T-cell (primary cell): ENCODE data around the gene FTH1. TPM values are rescaled to one million over a fixed set of nuclear protein-coding genes. Genes with fewer than 3 reads are reported as not detected.
A peak's percentile ranks its signal among the peaks of the same experiment; 100 is the strongest.

Experiments
- ATAC-seq, 4 experiments: fragments of 200-7000 bp in 3 of 4; fragments of 150-1000 bp in 1 of 4; cut with Tn5 transposase; replicated peaks in 1 of 4; 1 replicate in 3 of 4; 2 replicates in 1 of 4; pipeline ENCODE4 v1.10.0; 2021; ENCODE audit warnings: moderate library complexity in 3 of 4, mild to moderate bottlenecking in 2 of 4, moderate number of reproducible peaks in 1 of 4
- CTCF ChIA-PET, 2 donors: fragments of 300-600 bp; sonication (Branson Sonifier 250); formaldehyde crosslinking; loops; one replicate each; lab custom pipeline; 2022; ENCODE audit warnings: antibody characterized with exemption in 2 of 2; lab: Charles Lee
- POLR2A ChIA-PET, 2 donors: fragments of 300-600 bp; sonication (Branson Sonifier 250); formaldehyde crosslinking; loops; one replicate each; lab custom pipeline; 2022; ENCODE audit warnings: antibody characterized with exemption in 2 of 2; lab: Charles Lee
- DNase-seq, 35 experiments: peaks; one replicate each; pipeline versions ENCODE4 v3.0.0 to v3.0.0-alpha.2; 2013 to 2023
- H3K27ac ChIP-seq: one replicate; pipeline ENCODE4 v1.5.1; 2013; ENCODE audit warnings: low read length
- H3K27me3 ChIP-seq, 2 experiments: replicated peaks in 1 of 2; 1 replicate in 1 of 2; 2 replicates in 1 of 2; pipeline versions ENCODE4 v1.6.1 to v1.7.0; 2013; ENCODE audit warnings: low read length in 1 of 2, mixed read lengths in 1 of 2; ENCODE audit not compliant: control insufficient read depth in 2 of 2, insufficient read depth in 2 of 2; ENCODE audit errors: extremely low read depth in 1 of 2
- H3K36me3 ChIP-seq, 2 donors: 1 replicate in 1 of 2; 2 replicates in 1 of 2; pipeline versions ENCODE4 v1.6.1 to v1.7.0; 2013; ENCODE audit warnings: low read length in 1 of 2; ENCODE audit not compliant: control insufficient read depth in 2 of 2, insufficient read depth in 1 of 2; ENCODE audit errors: extremely low read depth in 1 of 2
- H3K4me1 ChIP-seq, 2 experiments: 1 replicate in 1 of 2; 2 replicates in 1 of 2; pipeline versions ENCODE4 v1.6.1 to v1.7.0; 2013; ENCODE audit warnings: low read length in 2 of 2, mixed read lengths in 1 of 2; ENCODE audit not compliant: insufficient read depth in 2 of 2, control insufficient read depth in 1 of 2; ENCODE audit errors: extremely low read depth in 1 of 2
- H3K4me3 ChIP-seq, 2 donors: 1 replicate in 1 of 2; 2 replicates in 1 of 2; pipeline versions ENCODE4 v1.5.1 to v1.7.0; 2013; ENCODE audit warnings: mild to moderate bottlenecking in 2 of 2, low read length in 1 of 2, moderate library complexity in 1 of 2; ENCODE audit not compliant: control insufficient read depth in 1 of 2; ENCODE audit errors: extremely low read depth in 1 of 2
- H3K9me3 ChIP-seq: 2 replicates; pipeline ENCODE4 v1.7.0; 2013
- H3K27ac Mint-ChIP-seq, 2 donors: one replicate each; pipeline ENCODE4 v1.8.0; 2020 to 2021; ENCODE audit warnings: mild to moderate bottlenecking in 2 of 2, mixed read lengths in 2 of 2
- H3K27me3 Mint-ChIP-seq, 2 donors: one replicate each; pipeline ENCODE4 v1.8.0; 2021 to 2022; ENCODE audit warnings: mixed read lengths in 2 of 2
- H3K36me3 Mint-ChIP-seq: one replicate; pipeline ENCODE4 v1.8.0; 2021; ENCODE audit warnings: mixed read lengths
- H3K4me1 Mint-ChIP-seq, 3 donors: one replicate each; pipeline ENCODE4 v1.8.0; 2020 to 2022; ENCODE audit warnings: mixed read lengths in 3 of 3, mild to moderate bottlenecking in 1 of 3
- H3K4me3 Mint-ChIP-seq, 3 donors: one replicate each; pipeline ENCODE4 v1.8.0; 2020 to 2022; ENCODE audit warnings: mild to moderate bottlenecking in 3 of 3, mixed read lengths in 3 of 3, moderate library complexity in 3 of 3
- H3K9me3 Mint-ChIP-seq, 3 donors: one replicate each; pipeline ENCODE4 v1.8.0; 2020 to 2022; ENCODE audit warnings: mixed read lengths in 3 of 3
- WGBS: methylation state at CpG from one replicate; pipeline ENCODE4 v1.1.5; 2013; ENCODE audit warnings: missing lambda C conversion rate; ENCODE audit not compliant: insufficient coverage; 5-methylcytosine and 5-hydroxymethylcytosine counted together
- total RNA-seq, 35 experiments: library from RNA in 6 of 35; stranded (reverse) in 6 of 35; fragments of 120-200 nt in 1 of 35; gene quantifications; one replicate each; pipeline versions ENCODE4 v1.2.1 to v1.2.4 and lab custom pipeline; 2013 to 2026

FTH1 gene
- total RNA-seq, 5 donors from 2014 or later (not counting 1 experiment from before 2014, with no cell fraction given): 575 to 1,574 (median 654) TPM

- no peaks in the 10 kb centered on the region for H3K9me3 Mint-ChIP-seq
- no peaks in the 10 kb centered on the region for H3K27me3 Mint-ChIP-seq
- Histone ChIP-seq H3K27ac (no peak overlapping the region), H3K27me3 (no peaks in the 10 kb centered on the region), H3K36me3 (no peaks in the 10 kb centered on the region), H3K4me1 (peaks cover 6 to 14% of the 10 kb centered on the region in 2 experiments), H3K9me3 (no peaks in the 10 kb centered on the region), H3K4me3 (no peak overlapping the region)
- 94% methylated on average over 9 of the region's 14 CpGs for WGBS
- DNase-seq: no peak
- ChIA-PET POLR2A (interaction anchor here in 1 of 2 donors (0.6 kb wide), 1 partner anchor 106 kb away, joined by 4 read pairs; no protein-coding TSS in a partner anchor), CTCF (interaction anchor here in 1 of 2 donors (0.7 kb wide), 1 partner anchor 157 kb away, joined by 4 read pairs; no protein-coding TSS in a partner anchor)
- peaks cover 7% of the 10 kb centered on the region for H3K36me3 Mint-ChIP-seq
- H3K4me1 Mint-ChIP-seq: peaks cover 22 to 29% (median 24%) of the 10 kb centered on the region in 3 donors
- no peak for ATAC-seq
- no peak overlapping the region for H3K4me3 Mint-ChIP-seq
- H3K27ac Mint-ChIP-seq: no peak overlapping the region
These were observed 7.6 kb upstream of the FTH1 start for GRCh38 chr11:61974766-61975631.

GRCh38 chr11:61973476-61974162, 6.2 kb upstream of the FTH1 start:
- H3K9me3 Mint-ChIP-seq: no peaks in the 10 kb centered on the region
- no peaks in the 10 kb centered on the region for H3K27me3 Mint-ChIP-seq
- POLR2A ChIA-PET: no interaction called here
- no peaks in the 10 kb centered on the region for H3K36me3 Mint-ChIP-seq
- no peak overlapping the region for H3K27ac ChIP-seq
- no peaks in the 10 kb centered on the region for H3K36me3 ChIP-seq
- H3K9me3 ChIP-seq: no peaks in the 10 kb centered on the region
- ATAC-seq (no peak), DNase-seq (no peak)
- 100% methylated on average over 5 of the region's 10 CpGs for WGBS
- peaks cover 28 to 40% (median 32%) of the 10 kb centered on the region in 3 donors for H3K4me1 Mint-ChIP-seq
- CTCF ChIA-PET: no interaction called here
- H3K27me3 ChIP-seq: no peaks in the 10 kb centered on the region
- H3K4me1 ChIP-seq: peaks cover 6 to 17% of the 10 kb centered on the region in 2 experiments
- no peak overlapping the region for H3K27ac Mint-ChIP-seq
- H3K4me3 Mint-ChIP-seq: no peak overlapping the region
- H3K4me3 ChIP-seq: no peak overlapping the region

- ATAC-seq (peak in 1 of 4 experiments; percentile 53), DNase-seq (peak in 2 of 35 experiments; percentile 13 to 54)
- H3K27me3 ChIP-seq: no peaks in the 10 kb centered on the region
- H3K4me1 ChIP-seq: peaks cover 9 to 25% of the 10 kb centered on the region in 2 experiments
- H3K4me3 ChIP-seq: no peak overlapping the region
- ChIA-PET CTCF (interaction anchor here in 1 of 2 donors (1.0 kb wide), 1 partner anchor 176 kb away, joined by 4 read pairs; no protein-coding TSS in a partner anchor), POLR2A (interaction anchor here (0.5 to 1.4 kb wide), 4 partner anchors 9 to 60 kb away, joined by 3 to 7 read pairs (median 4); no protein-coding TSS in a partner anchor)
- WGBS: 67% methylated on average over 6 of the region's 11 CpGs
- H3K9me3 ChIP-seq: no peaks in the 10 kb centered on the region
- H3K36me3 ChIP-seq: no peaks in the 10 kb centered on the region
- no peak overlapping the region for H3K27ac ChIP-seq
- Mint-ChIP-seq H3K36me3 (no peaks in the 10 kb centered on the region), H3K9me3 (no peaks in the 10 kb centered on the region), H3K27me3 (no peaks in the 10 kb centered on the region), H3K4me1 (peaks cover 34 to 48% (median 36%) of the 10 kb centered on the region in 3 donors), H3K4me3 (no peak overlapping the region), H3K27ac (peak overlapping the region; percentile 57 to 74)
These were observed 5.4 kb upstream of the FTH1 start for GRCh38 chr11:61972672-61973475.

- no peaks in the 10 kb centered on the region for H3K9me3 ChIP-seq
- POLR2A ChIA-PET: interaction anchor here (0.6 to 1.4 kb wide), 3 partner anchors 10 to 1060 kb away, joined by 4 to 7 read pairs (median 5); no protein-coding TSS in a partner anchor
- H3K9me3 Mint-ChIP-seq: no peaks in the 10 kb centered on the region
- H3K4me1 ChIP-seq: peaks cover 9 to 27% of the 10 kb centered on the region in 2 experiments
- CTCF ChIA-PET: interaction anchor here in 1 of 2 donors (1.0 kb wide), 1 partner anchor 175 kb away, joined by 4 read pairs; no protein-coding TSS in a partner anchor
- ATAC-seq: no peak
- no peak overlapping the region for H3K27ac ChIP-seq
- no peaks in the 10 kb centered on the region for H3K27me3 ChIP-seq
- WGBS: 87% methylated on average over 2 of the region's 7 CpGs
- DNase-seq: no peak
- H3K36me3 Mint-ChIP-seq: no peaks in the 10 kb centered on the region
- H3K36me3 ChIP-seq: no peaks in the 10 kb centered on the region
- no peaks in the 10 kb centered on the region for H3K27me3 Mint-ChIP-seq
- H3K4me3 ChIP-seq: no peak overlapping the region
- peaks cover 34 to 48% (median 36%) of the 10 kb centered on the region in 3 donors for H3K4me1 Mint-ChIP-seq
- H3K4me3 Mint-ChIP-seq: no peak overlapping the region
- H3K27ac Mint-ChIP-seq: peak overlapping the region; percentile 57 to 74
These were observed 4.8 kb upstream of the FTH1 start for GRCh38 chr11:61972112-61972671.

GRCh38 chr11:61971248-61972111, 4.0 kb upstream of the FTH1 start:
- Histone ChIP-seq H3K27me3 (no peaks in the 10 kb centered on the region), H3K4me3 (no peak overlapping the region), H3K36me3 (no peaks in the 10 kb centered on the region), H3K27ac (no peak overlapping the region), H3K9me3 (no peaks in the 10 kb centered on the region), H3K4me1 (peaks cover 9 to 27% of the 10 kb centered on the region in 2 experiments)
- H3K9me3 Mint-ChIP-seq: no peaks in the 10 kb centered on the region
- peaks cover 3% of the 10 kb centered on the region for H3K36me3 Mint-ChIP-seq
- H3K4me1 Mint-ChIP-seq: peaks cover 35 to 48% (median 37%) of the 10 kb centered on the region in 3 donors
- no peaks in the 10 kb centered on the region for H3K27me3 Mint-ChIP-seq
- no peak overlapping the region for H3K4me3 Mint-ChIP-seq
- CTCF ChIA-PET: interaction anchor here (0.6 to 1.0 kb wide), 2 partner anchors 174 to 228 kb away, joined by 3 to 4 read pairs; no protein-coding TSS in a partner anchor
- peak overlapping the region in 1 of 2 donors; percentile 49 for H3K27ac Mint-ChIP-seq
- peak in 24 of 35 experiments; percentile 29 to 69 (median 40) for DNase-seq
- POLR2A ChIA-PET: interaction anchor here (0.6 to 1.6 kb wide), 4 partner anchors 9 to 1059 kb away, joined by 3 to 7 read pairs (median 4); no protein-coding TSS in a partner anchor
- 84% methylated on average over 7 of the region's 16 CpGs for WGBS
- ATAC-seq: no peak
